GM12865 (cell line): Measurements from ENCODE around the gene SRCIN1.
A peak's percentile ranks its signal among the peaks of the same experiment; 100 is the strongest.

Experiments
- DNase-seq: peaks from one replicate; pipeline ENCODE4 v3.0.0; 2010; ENCODE audit warnings: low read depth
- H3K4me3 ChIP-seq: 2 replicates; pipeline ENCODE4 v1.5.1; 2011; ENCODE audit warnings: mild to moderate bottlenecking, low read depth, low read length, control low read depth
- TF ChIP-seq, protein P1 (sequence below): IDR thresholded peaks from 2 replicates; pipeline ENCODE4 v1.5.1; 2011; ENCODE audit warnings: low read length, control low read depth, low read depth, inconsistent platforms; ENCODE audit not compliant: insufficient read depth; ENCODE audit errors: missing control alignments

The SRCIN1 gene

GRCh38 chr17:38600906-38601305 lies 4.8 kb downstream of the SRCIN1 start:
- TF ChIP-seq, protein P1, sequence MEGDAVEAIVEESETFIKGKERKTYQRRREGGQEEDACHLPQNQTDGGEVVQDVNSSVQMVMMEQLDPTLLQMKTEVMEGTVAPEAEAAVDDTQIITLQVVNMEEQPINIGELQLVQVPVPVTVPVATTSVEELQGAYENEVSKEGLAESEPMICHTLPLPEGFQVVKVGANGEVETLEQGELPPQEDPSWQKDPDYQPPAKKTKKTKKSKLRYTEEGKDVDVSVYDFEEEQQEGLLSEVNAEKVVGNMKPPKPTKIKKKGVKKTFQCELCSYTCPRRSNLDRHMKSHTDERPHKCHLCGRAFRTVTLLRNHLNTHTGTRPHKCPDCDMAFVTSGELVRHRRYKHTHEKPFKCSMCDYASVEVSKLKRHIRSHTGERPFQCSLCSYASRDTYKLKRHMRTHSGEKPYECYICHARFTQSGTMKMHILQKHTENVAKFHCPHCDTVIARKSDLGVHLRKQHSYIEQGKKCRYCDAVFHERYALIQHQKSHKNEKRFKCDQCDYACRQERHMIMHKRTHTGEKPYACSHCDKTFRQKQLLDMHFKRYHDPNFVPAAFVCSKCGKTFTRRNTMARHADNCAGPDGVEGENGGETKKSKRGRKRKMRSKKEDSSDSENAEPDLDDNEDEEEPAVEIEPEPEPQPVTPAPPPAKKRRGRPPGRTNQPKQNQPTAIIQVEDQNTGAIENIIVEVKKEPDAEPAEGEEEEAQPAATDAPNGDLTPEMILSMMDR = no peak
- no peak overlapping the region for H3K4me3 ChIP-seq
- no peak for DNase-seq

DNA sequence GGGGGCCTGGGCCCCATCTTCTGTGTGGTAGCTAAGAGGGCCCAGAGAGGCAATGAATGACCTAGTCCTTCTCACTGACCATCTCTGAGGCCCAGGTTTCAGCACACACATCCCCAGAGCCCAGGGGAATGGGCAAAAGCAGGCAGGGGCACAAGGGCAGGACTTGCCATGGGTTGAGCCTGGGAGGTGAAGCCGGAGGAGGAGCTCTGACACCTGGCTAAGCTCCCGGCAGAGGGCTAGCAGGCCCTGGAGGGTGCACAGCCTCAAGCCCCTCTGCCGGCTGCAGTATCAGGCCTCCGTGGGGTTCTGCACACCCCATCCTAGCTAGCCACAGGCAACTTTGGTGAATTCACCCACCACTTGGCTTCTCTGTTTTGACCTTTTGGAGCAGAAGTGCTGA lies 5.3 kb downstream of the SRCIN1 start:
- no peak for DNase-seq
- H3K4me3 ChIP-seq = no peak overlapping the region
- TF ChIP-seq, protein P1 = no peak

- no peak overlapping the region for H3K4me3 ChIP-seq
- TF ChIP-seq, protein P1 = no peak
Measured at GRCh38 chr17:38599398-38599856, 6.3 kb downstream of the SRCIN1 start.

DNA sequence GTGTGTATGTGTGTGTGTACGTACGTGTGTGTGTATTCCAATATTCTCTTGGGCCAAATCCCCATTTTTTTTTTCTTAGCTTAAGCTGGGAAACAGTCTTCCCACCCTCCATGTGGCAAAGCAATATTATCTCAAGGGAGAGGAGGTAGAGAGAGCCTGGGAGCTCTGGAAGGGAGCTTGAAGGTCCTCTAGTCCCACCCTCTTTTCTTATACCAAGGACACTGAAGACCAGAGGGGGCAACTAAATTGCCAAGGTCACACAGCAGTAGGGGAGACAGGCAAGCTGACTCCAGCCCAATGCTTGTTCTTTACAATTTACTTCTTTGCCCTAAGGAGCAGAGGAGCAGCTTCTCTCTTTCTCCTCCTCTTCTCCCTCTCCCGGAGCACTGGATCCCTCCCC lies 6.8 kb downstream of the SRCIN1 start:
- no peak for DNase-seq
- TF ChIP-seq, protein P1 = no peak
- H3K4me3 ChIP-seq = no peak overlapping the region

More at GRCh38 chr17:38599398-38599856, 6.3 kb downstream of the SRCIN1 start:
- no peak for DNase-seq

DNA sequence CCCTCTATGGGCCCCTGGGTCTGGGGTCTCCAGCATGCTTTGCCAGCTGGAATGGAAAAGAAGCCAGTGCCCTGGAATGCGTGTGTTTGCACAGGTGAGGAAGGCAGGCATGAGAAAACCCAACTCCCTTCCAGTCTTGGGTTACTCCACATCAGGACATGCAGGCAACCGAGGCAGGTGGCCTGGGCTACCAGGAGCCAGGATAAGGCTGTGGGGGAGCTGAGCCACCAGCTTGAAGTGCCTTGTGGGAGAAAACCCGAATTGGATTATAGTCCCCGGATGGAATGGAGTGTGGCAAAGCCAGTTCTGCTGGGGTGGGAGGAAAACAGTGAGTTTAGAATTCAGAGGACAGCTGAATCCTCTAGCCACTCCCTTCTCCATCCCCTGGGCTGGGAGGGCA lies 7.2 kb downstream of the SRCIN1 start:
- peak; percentile 83 for DNase-seq
- TF ChIP-seq, protein P1 = no peak

GRCh38 chr17:38597375-38597774 lies 8.4 kb downstream of the SRCIN1 start:
- DNase-seq = peak; percentile 19
- no peak overlapping the region for H3K4me3 ChIP-seq
- TF ChIP-seq, protein P1 = no peak

More for the DNA sequence above, 7.2 kb downstream of the SRCIN1 start:
- H3K4me3 ChIP-seq = no peak overlapping the region

- no peak for DNase-seq
- H3K4me3 ChIP-seq = no peak overlapping the region
- TF ChIP-seq, protein P1 = no peak
Measured at GRCh38 chr17:38596651-38597050, 9.1 kb downstream of the SRCIN1 start.
